Colon (tissue), 2 donors: ENCODE results near the gene KCNA4.
"Not testable (repeated sequence)": the region's sequence is repeated elsewhere in the genome, so short reads cannot be mapped to it uniquely, and the experiment has no call there.

ENCODE experiments used
- FAIRE-seq: peaks from 2 replicates; lab custom pipeline; 2012; peaks lifted over from hg19 to GRCh38; lab: Jason Lieb, UNC
- donor health status: control.
- donor health status: control.

The KCNA4 gene

DNA sequence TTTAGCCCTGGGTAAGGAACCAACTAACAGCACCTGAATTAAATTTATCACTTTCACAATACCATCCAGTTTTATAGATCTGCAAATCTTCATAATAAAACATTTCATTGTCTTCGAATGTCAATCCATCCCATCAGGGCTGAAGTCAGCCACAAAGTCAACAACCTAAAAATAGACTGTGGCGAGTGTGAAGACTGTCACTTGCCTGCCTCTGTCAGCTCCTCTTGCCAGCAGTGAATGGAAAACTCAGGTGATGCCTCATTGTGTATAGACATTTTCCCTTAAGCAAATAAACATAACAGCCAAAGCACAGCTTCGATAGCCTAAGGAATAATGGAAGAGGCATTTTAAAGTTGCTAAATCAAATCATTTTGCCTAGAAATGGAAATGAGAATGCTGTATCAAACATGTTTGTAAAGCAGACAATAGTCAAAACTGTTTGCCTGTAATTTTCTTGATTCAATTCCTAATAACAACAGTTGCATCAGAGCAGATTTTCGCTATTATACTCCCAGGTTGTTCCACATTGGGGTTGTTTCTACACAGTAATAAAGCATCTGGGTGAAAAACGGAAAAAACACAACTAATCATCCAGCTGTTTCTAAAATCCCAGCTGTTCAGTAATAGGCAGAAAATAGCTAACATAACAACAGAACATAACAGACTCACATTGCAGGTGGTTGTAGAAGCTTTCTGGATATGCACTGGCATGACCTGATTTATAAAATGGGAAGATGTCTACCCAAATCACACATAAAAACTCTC is 15.7 kb downstream of the KCNA4 start:
- no peak for FAIRE-seq

DNA sequence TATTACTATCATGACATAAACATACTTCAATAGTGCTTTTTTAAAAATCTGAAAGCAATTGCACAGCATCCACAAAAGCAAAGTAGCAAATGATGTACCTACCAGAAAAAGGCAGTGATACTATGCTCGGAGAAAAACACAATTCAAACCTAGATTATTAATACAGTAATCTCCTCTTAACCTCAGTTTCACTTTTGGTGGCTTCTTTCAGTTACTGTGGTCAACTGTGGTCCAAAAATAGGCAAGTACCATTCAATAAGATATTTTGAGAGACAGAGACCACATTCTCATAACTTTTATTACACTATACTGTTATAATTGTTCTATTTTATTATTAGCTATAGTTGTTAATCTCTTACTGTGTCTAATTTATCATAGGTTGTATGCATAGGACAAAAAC is 20.8 kb downstream of the KCNA4 start:
- no peak for FAIRE-seq

GRCh38 chr11:29989174-29989970 is 27.5 kb downstream of the KCNA4 start:
- no peak for FAIRE-seq

GRCh38 chr11:29985248-29985647 is 31.6 kb downstream of the KCNA4 start:
- FAIRE-seq: no peak

DNA sequence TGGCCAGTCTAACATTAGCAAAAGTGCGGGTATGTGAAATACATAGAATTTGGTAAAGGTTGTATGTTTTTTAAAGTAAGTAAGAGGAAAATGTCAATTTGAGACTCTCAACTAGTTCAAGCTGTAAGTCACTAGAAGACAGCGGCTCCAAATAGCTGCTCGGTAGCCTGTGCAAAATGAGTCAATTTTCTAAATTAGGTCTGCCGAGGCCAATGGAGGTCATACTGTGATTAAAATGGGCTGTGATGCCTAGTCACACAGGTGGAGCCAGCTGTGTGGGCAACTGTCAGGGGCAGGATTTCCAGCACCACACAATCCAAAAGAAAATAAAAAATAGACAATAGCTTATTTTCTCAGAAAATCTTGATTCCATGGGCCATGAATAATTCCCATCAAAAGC is 32.3 kb downstream of the KCNA4 start:
- no peak for FAIRE-seq

DNA sequence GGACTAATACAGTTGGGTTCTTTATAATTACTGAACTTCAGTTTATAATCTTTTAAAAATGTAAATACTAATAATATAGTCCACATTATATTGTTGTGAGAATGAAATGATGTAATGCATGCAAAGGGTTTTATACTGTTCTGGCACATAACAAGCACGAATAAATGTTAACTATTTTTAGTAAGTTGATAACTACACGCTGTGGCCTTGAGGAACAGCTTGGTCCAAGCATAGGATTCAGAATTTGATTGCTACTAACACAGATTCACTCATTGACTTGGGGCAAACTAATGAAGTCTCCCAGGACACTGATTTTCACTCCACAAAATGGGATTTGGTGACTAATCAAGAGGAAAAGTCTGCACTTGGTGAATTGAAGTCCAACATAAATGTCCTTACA is 38.3 kb downstream of the KCNA4 start:
- FAIRE-seq: no peak

- FAIRE-seq: not testable (repeated sequence)
Measured at GRCh38 chr11:29975580-29975979, 41.2 kb downstream of the KCNA4 start.

DNA sequence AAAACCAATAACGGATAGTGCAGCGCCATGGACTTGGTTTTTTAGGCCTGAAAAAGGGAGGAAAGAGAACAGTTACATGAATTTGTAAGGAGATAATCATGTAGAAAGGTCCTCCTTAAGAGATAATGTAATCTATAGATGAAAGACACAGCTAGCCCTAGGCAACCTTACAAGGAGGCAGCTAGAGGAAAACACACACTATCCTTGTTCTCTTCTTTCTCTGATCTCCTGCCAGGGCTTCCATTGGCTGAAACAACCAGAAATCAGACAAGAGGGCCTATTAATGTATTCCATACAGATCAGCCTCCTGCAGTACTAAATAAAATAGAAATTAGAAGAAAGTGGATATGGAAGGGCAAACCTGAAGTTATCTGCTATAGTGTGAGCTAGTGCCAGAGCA is 53.0 kb downstream of the KCNA4 start:
- no peak for FAIRE-seq

DNA sequence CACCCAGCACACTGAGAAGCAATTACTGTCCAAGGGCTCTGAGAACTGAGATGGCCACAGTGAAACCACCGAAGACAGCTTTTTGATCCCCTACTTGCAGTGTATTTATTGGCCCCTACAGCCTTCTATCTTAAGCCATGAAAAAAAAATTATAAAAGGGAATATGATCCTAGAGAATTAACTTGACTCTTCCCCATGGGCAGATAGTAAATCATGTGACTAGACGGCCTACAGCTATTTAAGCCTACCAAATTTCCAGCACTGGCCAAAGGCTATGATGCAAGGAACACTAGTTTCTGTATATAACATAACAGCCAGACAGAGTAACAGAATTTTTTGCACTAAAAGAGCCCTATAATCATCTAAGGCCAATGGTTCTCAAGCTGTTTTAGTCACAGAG is 53.8 kb downstream of the KCNA4 start:
- FAIRE-seq: no peak

DNA sequence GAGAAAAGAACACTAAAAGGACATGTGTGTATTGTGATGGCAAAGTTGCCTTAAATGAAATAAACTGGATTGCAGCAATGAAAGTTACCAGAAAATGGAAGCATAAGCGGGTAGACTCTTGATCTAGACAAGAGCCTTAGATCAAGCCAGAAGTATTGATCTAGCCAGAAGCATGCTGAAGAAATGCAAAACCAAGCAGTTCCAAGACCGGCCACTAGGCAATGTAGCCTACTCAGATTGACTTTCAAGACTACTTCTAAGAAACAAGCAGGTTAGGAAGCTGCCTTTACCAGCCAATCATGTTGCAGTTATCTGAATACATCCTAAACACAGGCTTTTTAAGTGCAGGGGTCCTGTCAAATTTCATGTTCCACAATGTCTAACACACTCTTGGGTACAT is 54.6 kb downstream of the KCNA4 start:
- FAIRE-seq: no peak
